Stimulated activated memory B cell treated with anti-CD40 and anti-IgM and Interleukin-4, amounts not matched to agents 10 μg/mL and 1 μg/mL and 100 μg/mL, for 72 hours (primary cell): ENCODE results near the gene TRIM69.
"Not testable (repeated sequence)": the region's sequence is repeated elsewhere in the genome, so short reads cannot be mapped to it uniquely, and the experiment has no call there.

Experiments
- ATAC-seq: fragments of 150-1000 bp; cut with Tn5 transposase; 2 replicates; pipeline ENCODE4 v1.10.0; 2021
- H3K27ac Mint-ChIP-seq: one replicate; pipeline ENCODE4 v1.8.0; 2022; ENCODE audit warnings: mild to moderate bottlenecking, mixed read lengths
- H3K27me3 Mint-ChIP-seq: one replicate; pipeline ENCODE4 v1.8.0; 2022; ENCODE audit warnings: mixed read lengths
- H3K36me3 Mint-ChIP-seq: one replicate; pipeline ENCODE4 v1.8.0; 2022; ENCODE audit warnings: mixed read lengths
- H3K4me1 Mint-ChIP-seq: one replicate; pipeline ENCODE4 v1.8.0; 2022; ENCODE audit warnings: mixed read lengths
- H3K4me3 Mint-ChIP-seq: one replicate; pipeline ENCODE4 v1.8.0; 2022; ENCODE audit warnings: mild to moderate bottlenecking, moderate library complexity, mixed read lengths
- H3K9me3 Mint-ChIP-seq: one replicate; pipeline ENCODE4 v1.8.0; 2022; ENCODE audit warnings: mixed read lengths

The TRIM69 gene

GRCh38 chr15:44711743-44712345, 24.5 kb upstream of the TRIM69 start:
- Mint-ChIP-seq H3K4me1 (peaks cover 46% of the 10 kb centered on the region), H3K27me3 (no peaks in the 10 kb centered on the region), H3K4me3 (peak overlapping the region; percentile 98), H3K9me3 (no peaks in the 10 kb centered on the region), H3K36me3 (peaks cover 72% of the 10 kb centered on the region), H3K27ac (peak overlapping the region; percentile 100)
- ATAC-seq: peak; percentile 67

- Mint-ChIP-seq H3K4me1 (peaks cover 52% of the 10 kb centered on the region), H3K9me3 (no peaks in the 10 kb centered on the region), H3K4me3 (peak overlapping the region; percentile 98), H3K27me3 (no peaks in the 10 kb centered on the region), H3K27ac (peak overlapping the region; percentile 100), H3K36me3 (peaks cover 72% of the 10 kb centered on the region)
- peak; percentile 50 for ATAC-seq
These were observed 23.9 kb upstream of the TRIM69 start for GRCh38 chr15:44712346-44713005.

- Mint-ChIP-seq H3K9me3 (no peaks in the 10 kb centered on the region), H3K36me3 (peaks cover 72% of the 10 kb centered on the region), H3K27me3 (no peaks in the 10 kb centered on the region), H3K4me3 (peak overlapping the region; percentile 98), H3K27ac (peak overlapping the region; percentile 100), H3K4me1 (peaks cover 54% of the 10 kb centered on the region)
- no peak for ATAC-seq
These were observed 23.0 kb upstream of the TRIM69 start for GRCh38 chr15:44713006-44713966.

GRCh38 chr15:44715142-44715796, 21.1 kb upstream of the TRIM69 start:
- H3K27ac Mint-ChIP-seq: peak overlapping the region; percentile 100
- ATAC-seq: no peak
- H3K4me1 Mint-ChIP-seq: peaks cover 59% of the 10 kb centered on the region
- no peaks in the 10 kb centered on the region for H3K9me3 Mint-ChIP-seq
- peak overlapping the region; percentile 87 for H3K4me3 Mint-ChIP-seq
- peaks cover 75% of the 10 kb centered on the region for H3K36me3 Mint-ChIP-seq
- H3K27me3 Mint-ChIP-seq: no peaks in the 10 kb centered on the region

GRCh38 chr15:44715797-44716334, 20.5 kb upstream of the TRIM69 start:
- Mint-ChIP-seq H3K36me3 (peaks cover 75% of the 10 kb centered on the region), H3K9me3 (no peaks in the 10 kb centered on the region), H3K27ac (peak overlapping the region; percentile 100), H3K4me3 (peak overlapping the region; percentile 87), H3K27me3 (no peaks in the 10 kb centered on the region), H3K4me1 (peaks cover 65% of the 10 kb centered on the region)
- ATAC-seq: no peak

GRCh38 chr15:44716983-44717602, 19.2 kb upstream of the TRIM69 start:
- Mint-ChIP-seq H3K4me3 (peak overlapping the region; percentile 41), H3K36me3 (peaks cover 62% of the 10 kb centered on the region), H3K27ac (no peak overlapping the region), H3K4me1 (peaks cover 77% of the 10 kb centered on the region), H3K9me3 (no peaks in the 10 kb centered on the region), H3K27me3 (no peaks in the 10 kb centered on the region)
- ATAC-seq: no peak

- Mint-ChIP-seq H3K27me3 (no peaks in the 10 kb centered on the region), H3K9me3 (no peaks in the 10 kb centered on the region), H3K27ac (peak overlapping the region; percentile 76), H3K4me3 (no peak overlapping the region), H3K4me1 (peaks cover 82% of the 10 kb centered on the region), H3K36me3 (peaks cover 50% of the 10 kb centered on the region)
- ATAC-seq: no peak
These were observed 18.0 kb upstream of the TRIM69 start for GRCh38 chr15:44718180-44718926.

- Mint-ChIP-seq H3K27ac (peak overlapping the region; percentile 76), H3K4me3 (peak overlapping the region; percentile 62), H3K9me3 (no peaks in the 10 kb centered on the region), H3K4me1 (peaks cover 87% of the 10 kb centered on the region), H3K36me3 (peaks cover 44% of the 10 kb centered on the region), H3K27me3 (no peaks in the 10 kb centered on the region)
- ATAC-seq: no peak
These were observed 17.4 kb upstream of the TRIM69 start for GRCh38 chr15:44718927-44719292.

GRCh38 chr15:44719293-44719999, 16.9 kb upstream of the TRIM69 start:
- Mint-ChIP-seq H3K36me3 (peaks cover 39% of the 10 kb centered on the region), H3K4me3 (peak overlapping the region; percentile 62)
- ATAC-seq: peak; percentile 81

GRCh38 chr15:44720000-44720435, 16.3 kb upstream of the TRIM69 start:
- not testable (repeated sequence) for H3K27me3 Mint-ChIP-seq, H3K9me3 Mint-ChIP-seq, H3K4me3 Mint-ChIP-seq
- Mint-ChIP-seq H3K27ac (peak overlapping the region; percentile 76), H3K4me1 (peaks cover 88% of the 10 kb centered on the region), H3K36me3 (peaks cover 33% of the 10 kb centered on the region)
- peak; percentile 0 for ATAC-seq

More at GRCh38 chr15:44719293-44719999, 16.9 kb upstream of the TRIM69 start:
- H3K4me1 Mint-ChIP-seq: peaks cover 88% of the 10 kb centered on the region
- no peaks in the 10 kb centered on the region for H3K27me3 Mint-ChIP-seq
- no peaks in the 10 kb centered on the region for H3K9me3 Mint-ChIP-seq
- peak overlapping the region; percentile 76 for H3K27ac Mint-ChIP-seq

- ATAC-seq: peak; percentile 20
- Mint-ChIP-seq H3K4me3 (no peak overlapping the region), H3K27ac (peak overlapping the region; percentile 76), H3K36me3 (peaks cover 27% of the 10 kb centered on the region), H3K9me3 (no peaks in the 10 kb centered on the region), H3K27me3 (no peaks in the 10 kb centered on the region), H3K4me1 (peaks cover 88% of the 10 kb centered on the region)
These were observed 15.7 kb upstream of the TRIM69 start for GRCh38 chr15:44720460-44721176.

GRCh38 chr15:44722011-44722410, 14.3 kb upstream of the TRIM69 start:
- Mint-ChIP-seq H3K36me3 (peaks cover 21% of the 10 kb centered on the region), H3K4me3 (no peak overlapping the region), H3K27me3 (no peaks in the 10 kb centered on the region), H3K9me3 (no peaks in the 10 kb centered on the region), H3K4me1 (peaks cover 84% of the 10 kb centered on the region), H3K27ac (peak overlapping the region; percentile 76)
- no peak for ATAC-seq

GRCh38 chr15:44726136-44726535, 10.2 kb upstream of the TRIM69 start:
- H3K9me3 Mint-ChIP-seq: no peaks in the 10 kb centered on the region
- no peaks in the 10 kb centered on the region for H3K36me3 Mint-ChIP-seq
- H3K27ac Mint-ChIP-seq: peak overlapping the region; percentile 98
- ATAC-seq: no peak
- H3K4me3 Mint-ChIP-seq: peak overlapping the region; percentile 92
- no peaks in the 10 kb centered on the region for H3K27me3 Mint-ChIP-seq
- peaks cover 63% of the 10 kb centered on the region for H3K4me1 Mint-ChIP-seq
